HepG2 (cell line): ENCODE data around the gene HOXC5. TPM values are rescaled to one million over a fixed set of nuclear protein-coding genes. Genes with fewer than 3 reads are reported as not detected.

Source experiments
- ERF ChIP-seq: IDR thresholded peaks from 2 replicates; pipeline ENCODE4 v1.6.1; 2018; ENCODE audit warnings: missing biosample characterization, missing genetic modification reagents
- HDAC6 ChIP-seq: fragments of 200-600 bp; sonication (generic); IDR thresholded peaks from 2 replicates; pipeline ENCODE4 v1.7.0; 2017; ENCODE audit warnings: mild to moderate bottlenecking, antibody characterized with exemption, low read length, low read depth
- NR3C1 ChIP-seq: sonication (generic); formaldehyde crosslinking; IDR thresholded peaks from 2 replicates; pipeline ENCODE4 v1.4.0; 2020; ENCODE audit warnings: missing genetic modification reagents
- ZBTB25 ChIP-seq: IDR thresholded peaks from 2 replicates; pipeline ENCODE4 v1.6.1; 2018; ENCODE audit warnings: missing genetic modification reagents
- ZNF616 ChIP-seq: sonication (generic); formaldehyde crosslinking; IDR thresholded peaks from 2 replicates; pipeline ENCODE4 v1.5.0; 2020; ENCODE audit warnings: low read depth, mild to moderate bottlenecking, missing genetic modification reagents
- ZNF773 ChIP-seq: sonication (generic); formaldehyde crosslinking; IDR thresholded peaks from 2 replicates; pipeline ENCODE4 v1.4.0; 2020; ENCODE audit warnings: missing genetic modification reagents, borderline replicate concordance
- polyA plus RNA-seq, 8 experiments: library from polyadenylated mRNA; depleted of rRNA in 3 of 8; stranded (reverse) in 7 of 8; unstranded in 1 of 8; fragments of >200 nt; fragmentation: Illumina TruSeq in 4 of 8; extraction: Trizol in 4 of 8; gene quantifications; 2 replicates each; pipeline versions ENCODE4 v1.2.1 to v1.2.3, GENCODE V29; 2011 to 2016; ENCODE audit warnings: low read depth in 4 of 8, missing spikeins in 1 of 8, mixed read lengths in 1 of 8; ENCODE audit not compliant: insufficient read depth in 1 of 8
- total RNA-seq, 5 experiments: library from RNA; depleted of rRNA; stranded (reverse); fragments of >200 nt; fragmentation: Illumina TruSeq; extraction: Trizol; gene quantifications; 2 replicates each; pipeline ENCODE4 v1.2.3, GENCODE V29; 2016; ENCODE audit warnings: low read depth in 1 of 5
- TF ChIP-seq, protein P1 (sequence below): IDR thresholded peaks from 2 replicates; pipeline ENCODE4 v1.6.1; 2016
- TF ChIP-seq, protein P2 (sequence below): sonication (generic); formaldehyde crosslinking; IDR thresholded peaks from 2 replicates; pipeline ENCODE4 v1.9.0; 2021; ENCODE audit warnings: missing genetic modification reagents, borderline replicate concordance
- TF ChIP-seq, protein P3 (sequence below): sonication (generic); formaldehyde crosslinking; IDR thresholded peaks from 2 replicates; pipeline ENCODE4 v1.5.0; 2020; ENCODE audit warnings: mild to moderate bottlenecking, missing genetic modification reagents

The HOXC5 gene
- total and polyA plus RNA-seq, 2 of the 13 experiments (the other 11 are each of a cell fraction or from before 2014, with no cell fraction given): not detected

DNA sequence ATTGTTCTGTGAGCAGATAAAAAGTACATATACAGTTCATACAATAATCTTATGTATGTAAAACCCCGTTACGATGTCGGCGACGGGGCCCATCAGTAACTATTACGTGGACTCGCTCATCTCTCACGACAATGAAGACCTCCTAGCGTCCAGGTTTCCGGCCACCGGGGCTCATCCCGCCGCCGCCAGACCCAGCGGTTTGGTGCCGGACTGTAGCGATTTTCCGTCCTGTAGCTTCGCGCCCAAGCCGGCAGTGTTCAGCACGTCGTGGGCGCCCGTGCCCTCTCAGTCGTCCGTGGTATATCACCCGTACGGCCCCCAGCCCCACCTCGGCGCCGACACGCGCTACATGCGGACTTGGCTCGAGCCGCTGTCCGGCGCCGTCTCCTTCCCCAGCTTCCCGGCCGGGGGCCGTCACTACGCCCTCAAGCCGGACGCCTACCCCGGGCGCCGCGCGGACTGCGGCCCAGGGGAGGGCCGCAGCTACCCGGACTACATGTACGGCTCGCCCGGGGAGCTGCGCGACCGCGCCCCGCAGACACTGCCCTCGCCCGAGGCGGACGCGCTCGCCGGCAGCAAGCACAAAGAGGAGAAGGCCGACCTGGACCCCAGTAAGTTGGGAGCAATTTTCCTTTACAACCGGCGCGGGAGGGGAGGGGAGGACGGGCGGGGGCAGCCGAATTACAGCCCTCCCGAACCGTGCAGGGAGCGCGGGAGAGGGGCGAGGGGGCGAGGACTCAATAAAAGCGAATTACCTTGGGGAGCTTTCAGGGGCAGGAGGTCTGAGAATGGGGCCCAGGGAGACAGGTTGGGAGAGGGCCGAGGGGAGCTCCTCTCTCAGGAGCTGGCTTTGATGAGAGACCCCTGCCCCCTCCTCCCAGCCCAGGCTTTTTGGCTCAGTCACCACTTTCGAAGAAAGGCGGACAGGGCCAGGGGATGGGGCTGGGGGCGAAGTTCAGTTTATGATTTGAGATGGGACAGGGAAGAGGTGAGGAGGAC, 32.4 kb upstream of the HOXC5 start, which contains the start of gene HOXC9 (continued):
- TF ChIP-seq ZBTB25 (CRISPR knock-in tag) (no peak), ZNF773 (CRISPR knock-in tag) (no peak), ERF (CRISPR knock-in tag) (no peak), ZNF616 (no peak), HDAC6 (no peak), NR3C1 (CRISPR knock-in tag) (no peak)
- TF ChIP-seq, protein P1, sequence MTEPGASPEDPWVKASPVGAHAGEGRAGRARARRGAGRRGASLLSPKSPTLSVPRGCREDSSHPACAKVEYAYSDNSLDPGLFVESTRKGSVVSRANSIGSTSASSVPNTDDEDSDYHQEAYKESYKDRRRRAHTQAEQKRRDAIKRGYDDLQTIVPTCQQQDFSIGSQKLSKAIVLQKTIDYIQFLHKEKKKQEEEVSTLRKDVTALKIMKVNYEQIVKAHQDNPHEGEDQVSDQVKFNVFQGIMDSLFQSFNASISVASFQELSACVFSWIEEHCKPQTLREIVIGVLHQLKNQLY (CRISPR knock-in tag): no peak
- TF ChIP-seq, protein P2, sequence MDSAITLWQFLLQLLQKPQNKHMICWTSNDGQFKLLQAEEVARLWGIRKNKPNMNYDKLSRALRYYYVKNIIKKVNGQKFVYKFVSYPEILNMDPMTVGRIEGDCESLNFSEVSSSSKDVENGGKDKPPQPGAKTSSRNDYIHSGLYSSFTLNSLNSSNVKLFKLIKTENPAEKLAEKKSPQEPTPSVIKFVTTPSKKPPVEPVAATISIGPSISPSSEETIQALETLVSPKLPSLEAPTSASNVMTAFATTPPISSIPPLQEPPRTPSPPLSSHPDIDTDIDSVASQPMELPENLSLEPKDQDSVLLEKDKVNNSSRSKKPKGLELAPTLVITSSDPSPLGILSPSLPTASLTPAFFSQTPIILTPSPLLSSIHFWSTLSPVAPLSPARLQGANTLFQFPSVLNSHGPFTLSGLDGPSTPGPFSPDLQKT (CRISPR knock-in tag): 0 out of 2 replicates have a peak, but pooled peaks have one; percentile 24
- TF ChIP-seq, protein P3, sequence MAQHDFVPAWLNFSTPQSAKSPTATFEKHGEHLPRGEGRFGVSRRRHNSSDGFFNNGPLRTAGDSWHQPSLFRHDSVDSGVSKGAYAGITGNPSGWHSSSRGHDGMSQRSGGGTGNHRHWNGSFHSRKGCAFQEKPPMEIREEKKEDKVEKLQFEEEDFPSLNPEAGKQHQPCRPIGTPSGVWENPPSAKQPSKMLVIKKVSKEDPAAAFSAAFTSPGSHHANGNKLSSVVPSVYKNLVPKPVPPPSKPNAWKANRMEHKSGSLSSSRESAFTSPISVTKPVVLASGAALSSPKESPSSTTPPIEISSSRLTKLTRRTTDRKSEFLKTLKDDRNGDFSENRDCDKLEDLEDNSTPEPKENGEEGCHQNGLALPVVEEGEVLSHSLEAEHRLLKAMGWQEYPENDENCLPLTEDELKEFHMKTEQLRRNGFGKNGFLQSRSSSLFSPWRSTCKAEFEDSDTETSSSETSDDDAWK (CRISPR knock-in tag): no peak
- TF ChIP-seq, all 625 proteins: peak for 57
